A549 (cell line): ENCODE results near the gene MMGT1. TPM values are rescaled to one million over a fixed set of nuclear protein-coding genes. Genes with fewer than 3 reads are reported as not detected.

Source experiments
- polyA plus RNA-seq, 4 experiments: library from polyadenylated mRNA; depleted of rRNA in 3 of 4; stranded (reverse); fragments of >200 nt; fragmentation: RNase III in 1 of 4; extraction: RNeasy Plus Mini Kit Qiagen cat#74134 plus additional on column Dnase treatment in 1 of 4; gene quantifications; 2 replicates in 3 of 4; 3 replicates in 1 of 4; pipeline ENCODE4 v1.2.3, GENCODE V29; 2011 to 2017

Gene MMGT1
- polyA plus RNA-seq, 2 of the 4 experiments (the other 2 are of a cell fraction), result 16.2 to 35.6 TPM

Other genes with a start within 250 kb of the MMGT1 start
- gene CT45A3, start 205.8 kb downstream of the MMGT1 start, polyA plus RNA-seq (2011; rRNA removed), result 0.24 and 0.41 TPM in 2 replicates
- not detected in 3 replicates for gene CT45A3, start 205.8 kb downstream of the MMGT1 start, polyA plus RNA-seq (2017; fragmentation: RNase III; extraction: RNeasy Plus Mini Kit Qiagen cat#74134 plus additional on column Dnase treatment)
- gene CT45A5, start 188.5 kb downstream of the MMGT1 start, polyA plus RNA-seq (2011; rRNA removed), result 0.10 TPM in 1 of 2 replicates, not detected in the other
- not detected in 3 replicates for gene CT45A5, start 188.5 kb downstream of the MMGT1 start, polyA plus RNA-seq (2017; fragmentation: RNase III; extraction: RNeasy Plus Mini Kit Qiagen cat#74134 plus additional on column Dnase treatment)
- not detected in 2 replicates for gene CT45A6, start 171.2 kb downstream of the MMGT1 start, polyA plus RNA-seq (2011; rRNA removed)
- not detected in 3 replicates for gene CT45A6, start 171.2 kb downstream of the MMGT1 start, polyA plus RNA-seq (2017; fragmentation: RNase III; extraction: RNeasy Plus Mini Kit Qiagen cat#74134 plus additional on column Dnase treatment)
- not detected in 2 replicates for gene CT45A2, start 154.0 kb downstream of the MMGT1 start, polyA plus RNA-seq (2011; rRNA removed)
- gene CT45A2, start 154.0 kb downstream of the MMGT1 start, polyA plus RNA-seq (2017; fragmentation: RNase III; extraction: RNeasy Plus Mini Kit Qiagen cat#74134 plus additional on column Dnase treatment), result not detected in 3 replicates
- not detected in 2 replicates for gene CT45A7, start 136.7 kb downstream of the MMGT1 start, polyA plus RNA-seq (2011; rRNA removed)
- gene CT45A7, start 136.7 kb downstream of the MMGT1 start, polyA plus RNA-seq (2017; fragmentation: RNase III; extraction: RNeasy Plus Mini Kit Qiagen cat#74134 plus additional on column Dnase treatment), result not detected in 3 replicates
- gene CT45A8, start 119.5 kb downstream of the MMGT1 start, polyA plus RNA-seq (2011; rRNA removed), result not detected in 2 replicates
- not detected in 3 replicates for gene CT45A8, start 119.5 kb downstream of the MMGT1 start, polyA plus RNA-seq (2017; fragmentation: RNase III; extraction: RNeasy Plus Mini Kit Qiagen cat#74134 plus additional on column Dnase treatment)
- gene CT45A9, start 102.2 kb downstream of the MMGT1 start, polyA plus RNA-seq (2011; rRNA removed), result not detected in 2 replicates
- not detected in 3 replicates for gene CT45A9, start 102.2 kb downstream of the MMGT1 start, polyA plus RNA-seq (2017; fragmentation: RNase III; extraction: RNeasy Plus Mini Kit Qiagen cat#74134 plus additional on column Dnase treatment)
- 0.16 and 0.22 TPM in 2 replicates for gene CT45A10, start 80.5 kb downstream of the MMGT1 start, polyA plus RNA-seq (2011; rRNA removed)
- not detected in 3 replicates for gene CT45A10, start 80.5 kb downstream of the MMGT1 start, polyA plus RNA-seq (2017; fragmentation: RNase III; extraction: RNeasy Plus Mini Kit Qiagen cat#74134 plus additional on column Dnase treatment)
- 0.06 and 0.09 TPM in 2 replicates for gene SAGE1, start 80.3 kb downstream of the MMGT1 start, polyA plus RNA-seq (2011; rRNA removed)
- gene SAGE1, start 80.3 kb downstream of the MMGT1 start, polyA plus RNA-seq (2017; fragmentation: RNase III; extraction: RNeasy Plus Mini Kit Qiagen cat#74134 plus additional on column Dnase treatment), result 0.03 to 0.05 TPM (median 0.04 TPM) in 3 replicates
- 14.5 and 15.6 TPM in 2 replicates for gene SLC9A6, start 11.4 kb upstream of the MMGT1 start, polyA plus RNA-seq (2011; rRNA removed)
- gene SLC9A6, start 11.4 kb upstream of the MMGT1 start, polyA plus RNA-seq (2017; fragmentation: RNase III; extraction: RNeasy Plus Mini Kit Qiagen cat#74134 plus additional on column Dnase treatment), result 10.4 to 12.2 TPM (median 12.1 TPM) in 3 replicates
- 32.2 and 38.5 TPM in 2 replicates for gene FHL1, start 173.5 kb upstream of the MMGT1 start, polyA plus RNA-seq (2011; rRNA removed)
- 25.6 to 40.7 TPM (median 31.6 TPM) in 3 replicates for gene FHL1, start 173.5 kb upstream of the MMGT1 start, polyA plus RNA-seq (2017; fragmentation: RNase III; extraction: RNeasy Plus Mini Kit Qiagen cat#74134 plus additional on column Dnase treatment)